Esophagus muscularis mucosa (tissue), 4 donors: ENCODE results near the gene UBASH3A. TPM values are rescaled to one million over a fixed set of nuclear protein-coding genes. Genes with fewer than 3 reads are reported as not detected.

Source experiments
- DNase-seq: peaks from one replicate; pipeline ENCODE4 v3.0.0-alpha.2; 2017; ENCODE audit errors: extremely low spot score
- H3K27ac ChIP-seq, 4 donors: fragments of 200-600 bp; sonication (generic); replicated peaks in 1 of 4; 1 replicate in 3 of 4; 2 replicates in 1 of 4; pipeline ENCODE4 v1.5.1; 2016 to 2019; ENCODE audit warnings: mild to moderate bottlenecking in 1 of 4
- H3K27me3 ChIP-seq, 4 donors: fragments of 200-600 bp; sonication (generic); one replicate each; pipeline versions ENCODE4 v1.5.1 to v1.6.0; 2016 to 2019
- H3K36me3 ChIP-seq, 4 donors: fragments of 200-600 bp; sonication (generic); one replicate each; pipeline ENCODE4 v1.5.1; 2016 to 2019
- H3K4me1 ChIP-seq, 4 donors: fragments of 200-600 bp; sonication (generic); one replicate each; pipeline ENCODE4 v1.5.1; 2016 to 2019
- H3K4me3 ChIP-seq, 4 donors: fragments of 200-600 bp; sonication (generic); 1 replicate in 2 of 4; 2 replicates in 2 of 4; pipeline ENCODE4 v1.5.1; 2016 to 2019; ENCODE audit warnings: mild to moderate bottlenecking in 4 of 4, moderate library complexity in 1 of 4
- H3K9me3 ChIP-seq, 4 donors: fragments of 200-600 bp; sonication (generic); 1 replicate in 3 of 4; 2 replicates in 1 of 4; pipeline ENCODE4 v1.5.1; 2016 to 2019
- EP300 ChIP-seq: sonication (generic); formaldehyde crosslinking; IDR thresholded peaks from one replicate; pipeline ENCODE4 v1.6.1; 2017; ENCODE audit warnings: antibody characterized with exemption
- POLR2A ChIP-seq: fragments of 450-650 bp; IDR thresholded peaks from one replicate; pipeline ENCODE4 v1.6.1; 2017; ENCODE audit warnings: antibody characterized with exemption, moderate library complexity, mild to moderate bottlenecking, low read depth
- POLR2AphosphoS5 ChIP-seq, 2 donors: sonication (generic); formaldehyde crosslinking; IDR thresholded peaks; one replicate each; pipeline ENCODE4 v1.6.1; 2017; ENCODE audit warnings: antibody characterized with exemption in 2 of 2
- WGBS: methylation state at CpG from one replicate; pipeline ENCODE4 v1.1.5; 2018; 5-methylcytosine and 5-hydroxymethylcytosine counted together
- intact Hi-C: fragments of 100-400 bp; cut with DNase I; formaldehyde crosslinking; loops from one replicate; pipeline ENCODE4 v1.15.1; 2023
- total RNA-seq, 4 donors: library from RNA; depleted of rRNA; stranded (reverse); fragments of >200 nt; gene quantifications; one replicate each; pipeline versions ENCODE4 v1.1.0 to v1.2.1, GENCODE V29; 2016
- TF ChIP-seq, protein P1 (sequence below), 3 experiments: fragments of 200-600 bp in 2 of 3; fragments of 450-650 bp in 1 of 3; sonication (generic) in 2 of 3; IDR thresholded peaks; one replicate each; pipeline ENCODE4 v1.5.1; 2017 to 2019; ENCODE audit warnings: antibody characterized with exemption in 3 of 3, mild to moderate bottlenecking in 2 of 3, moderate library complexity in 1 of 3

Gene UBASH3A
- total RNA-seq, 4 donors from 2014 or later, result 0.17 to 0.78 (median 0.50) TPM; not detected in 1

DNA sequence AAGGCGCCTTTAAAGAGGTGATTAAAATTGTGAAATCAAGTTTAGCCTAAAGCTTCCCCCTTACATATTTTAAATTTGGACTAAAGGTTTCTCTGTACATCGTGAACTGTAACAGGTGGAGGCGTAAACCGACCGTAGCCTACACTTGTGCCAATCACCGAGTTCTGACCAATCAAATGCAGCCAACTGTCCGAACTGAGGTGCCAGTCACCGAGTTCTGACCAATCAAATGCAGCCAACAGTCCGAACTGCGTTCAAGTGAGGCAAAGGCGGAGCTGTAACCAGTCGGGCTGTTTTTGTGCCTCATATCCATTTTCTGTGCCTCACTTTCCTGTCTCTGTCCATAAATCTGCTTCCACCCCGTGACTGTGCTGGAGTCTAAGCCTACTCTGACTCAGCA, 44.8 kb upstream of the UBASH3A start:
- Histone ChIP-seq H3K27ac (no peak overlapping the region), H3K27me3 (peaks cover 0 to 59% (median 2%) of the 10 kb centered on the region in 4 donors), H3K4me1 (no peaks in the 10 kb centered on the region), H3K4me3 (no peak overlapping the region), H3K9me3 (peaks cover 0 to 40% (median 23%) of the 10 kb centered on the region in 4 donors), H3K36me3 (no peaks in the 10 kb centered on the region)
- TF ChIP-seq, protein P1, sequence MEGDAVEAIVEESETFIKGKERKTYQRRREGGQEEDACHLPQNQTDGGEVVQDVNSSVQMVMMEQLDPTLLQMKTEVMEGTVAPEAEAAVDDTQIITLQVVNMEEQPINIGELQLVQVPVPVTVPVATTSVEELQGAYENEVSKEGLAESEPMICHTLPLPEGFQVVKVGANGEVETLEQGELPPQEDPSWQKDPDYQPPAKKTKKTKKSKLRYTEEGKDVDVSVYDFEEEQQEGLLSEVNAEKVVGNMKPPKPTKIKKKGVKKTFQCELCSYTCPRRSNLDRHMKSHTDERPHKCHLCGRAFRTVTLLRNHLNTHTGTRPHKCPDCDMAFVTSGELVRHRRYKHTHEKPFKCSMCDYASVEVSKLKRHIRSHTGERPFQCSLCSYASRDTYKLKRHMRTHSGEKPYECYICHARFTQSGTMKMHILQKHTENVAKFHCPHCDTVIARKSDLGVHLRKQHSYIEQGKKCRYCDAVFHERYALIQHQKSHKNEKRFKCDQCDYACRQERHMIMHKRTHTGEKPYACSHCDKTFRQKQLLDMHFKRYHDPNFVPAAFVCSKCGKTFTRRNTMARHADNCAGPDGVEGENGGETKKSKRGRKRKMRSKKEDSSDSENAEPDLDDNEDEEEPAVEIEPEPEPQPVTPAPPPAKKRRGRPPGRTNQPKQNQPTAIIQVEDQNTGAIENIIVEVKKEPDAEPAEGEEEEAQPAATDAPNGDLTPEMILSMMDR (IDR thresholded peaks at IDR 0.05), result no peak
- TF ChIP-seq POLR2A (no peak), POLR2AphosphoS5 (IDR thresholded peaks at IDR 0.05) (no peak)
- WGBS, result 86% methylated on average over 13 of the region's 13 CpGs
- intact Hi-C loops, result no loop called here
- DNase-seq, result no peak

DNA sequence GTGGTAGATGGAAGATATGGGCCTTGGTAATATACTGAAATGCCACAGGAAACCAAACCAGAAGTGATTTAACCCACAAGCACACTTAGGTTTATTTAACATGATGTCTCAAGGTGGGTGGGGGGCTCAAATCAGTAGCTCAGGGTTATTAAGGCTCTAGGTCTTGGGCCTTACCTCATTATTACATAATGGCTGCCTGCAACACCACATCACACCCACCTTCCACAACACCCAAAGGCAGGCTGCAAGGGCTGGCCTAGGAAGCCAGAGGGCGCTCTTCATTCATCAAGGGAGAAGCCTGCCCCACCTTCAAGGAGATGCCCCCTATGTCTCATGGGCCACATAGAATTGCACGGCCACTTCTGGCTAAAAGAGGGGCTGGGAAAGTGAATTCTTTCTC, 43.4 kb upstream of the UBASH3A start:
- Histone ChIP-seq H3K27me3 (peaks cover 0 to 68% (median 2%) of the 10 kb centered on the region in 4 donors), H3K4me3 (no peak overlapping the region), H3K9me3 (peaks cover 0 to 31% (median 13%) of the 10 kb centered on the region in 4 donors), H3K4me1 (no peaks in the 10 kb centered on the region), H3K36me3 (no peaks in the 10 kb centered on the region), H3K27ac (no peak overlapping the region)
- WGBS, result 94% methylated on average over 2 of the region's 2 CpGs
- intact Hi-C loops, result no loop called here
- TF ChIP-seq, protein P1 (IDR thresholded peaks at IDR 0.05), result no peak
- no peak for TF ChIP-seq POLR2AphosphoS5 (IDR thresholded peaks at IDR 0.05)
- TF ChIP-seq POLR2A, result no peak
- TF ChIP-seq EP300, result no peak
- no peak for DNase-seq

DNA sequence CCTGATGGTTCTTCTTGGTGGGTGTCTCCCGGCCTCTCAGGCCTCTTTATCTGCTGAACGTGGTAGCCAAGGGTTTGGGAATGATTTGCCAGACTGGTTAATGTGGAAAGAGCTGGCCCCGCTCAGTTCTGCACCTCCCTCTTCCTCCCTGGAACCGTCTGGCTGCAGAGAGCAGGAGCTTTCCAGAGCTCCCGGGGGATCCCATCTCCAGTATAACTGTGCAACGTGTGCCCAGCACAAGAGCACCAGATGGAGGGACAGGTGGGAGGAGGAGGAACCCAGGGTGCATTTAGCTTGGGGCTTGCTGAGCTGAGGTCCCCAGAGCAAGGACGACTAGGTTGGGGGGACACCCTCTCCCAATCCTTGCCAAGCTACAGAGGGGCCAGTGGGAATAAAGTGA, 42.4 kb upstream of the UBASH3A start:
- H3K27ac ChIP-seq, result no peak overlapping the region
- intact Hi-C loops, result no loop called here
- no peak overlapping the region for H3K4me3 ChIP-seq
- H3K4me1 ChIP-seq, result no peaks in the 10 kb centered on the region
- WGBS, result 42% methylated on average over 7 of the region's 7 CpGs
- no peak for TF ChIP-seq POLR2AphosphoS5 (IDR thresholded peaks at IDR 0.05)
- TF ChIP-seq, protein P1 (IDR thresholded peaks at IDR 0.05), result no peak
- no peak for TF ChIP-seq EP300
- no peak for TF ChIP-seq POLR2A
- no peaks in the 10 kb centered on the region for H3K36me3 ChIP-seq
- peaks cover 0 to 78% (median 2%) of the 10 kb centered on the region in 4 donors for H3K27me3 ChIP-seq
- peaks cover 0 to 21% (median 9%) of the 10 kb centered on the region in 4 donors for H3K9me3 ChIP-seq
- DNase-seq, result no peak

GRCh38 chr21:42362198-42362597, 41.5 kb upstream of the UBASH3A start:
- WGBS, result 51% methylated on average over 12 of the region's 12 CpGs
- intact Hi-C loops, result no loop called here
- Histone ChIP-seq H3K27me3 (peaks cover 0 to 78% (median 2%) of the 10 kb centered on the region in 4 donors), H3K36me3 (no peaks in the 10 kb centered on the region), H3K27ac (no peak overlapping the region), H3K4me3 (no peak overlapping the region), H3K4me1 (no peaks in the 10 kb centered on the region), H3K9me3 (peaks cover 0 to 12% (median 7%) of the 10 kb centered on the region in 4 donors)
- TF ChIP-seq, protein P1 (IDR thresholded peaks at IDR 0.05), result no peak
- TF ChIP-seq POLR2AphosphoS5 (IDR thresholded peaks at IDR 0.05) (no peak), POLR2A (no peak), EP300 (no peak)
- no peak for DNase-seq

DNA sequence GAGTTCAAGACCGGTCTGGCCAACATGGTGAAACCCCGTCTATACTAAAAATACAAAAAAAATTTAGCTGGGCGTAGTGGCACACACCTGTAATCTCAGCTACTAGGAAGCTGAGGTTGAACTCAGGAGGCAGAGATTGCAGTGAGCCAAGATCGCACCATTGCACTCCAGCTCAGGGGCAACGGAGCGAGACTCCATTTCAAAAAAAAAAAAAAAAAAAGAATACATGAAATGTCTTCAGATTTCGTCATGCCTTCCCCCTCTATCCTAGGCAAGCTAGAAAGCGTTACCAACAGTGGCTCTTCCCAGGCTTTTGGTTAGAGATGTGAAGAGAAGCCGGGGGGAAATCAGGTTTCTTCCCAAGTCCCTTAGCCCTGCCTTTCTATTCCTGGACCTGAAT, 41.0 kb upstream of the UBASH3A start:
- intact Hi-C loops, result no loop called here
- no peak overlapping the region for H3K27ac ChIP-seq
- peaks cover 0 to 9% (median 6%) of the 10 kb centered on the region in 4 donors for H3K9me3 ChIP-seq
- 68% methylated on average over 9 of the region's 9 CpGs for WGBS
- no peaks in the 10 kb centered on the region for H3K36me3 ChIP-seq
- no peak for DNase-seq
- no peak for TF ChIP-seq POLR2AphosphoS5 (IDR thresholded peaks at IDR 0.05)
- TF ChIP-seq, protein P1 (IDR thresholded peaks at IDR 0.05), result no peak
- TF ChIP-seq EP300, result no peak
- TF ChIP-seq POLR2A, result no peak
- no peaks in the 10 kb centered on the region for H3K4me1 ChIP-seq
- H3K27me3 ChIP-seq, result peaks cover 0 to 82% (median 2%) of the 10 kb centered on the region in 4 donors
- H3K4me3 ChIP-seq, result no peak overlapping the region
